MM.1S (cell line): ENCODE data around the gene RIN1.

Source experiments
- DNase-seq: peaks from one replicate; pipeline ENCODE4 v3.0.0-alpha.2; 2015
- H2AFZ ChIP-seq: fragments of 300-600 bp; sonication (generic); 2 replicates; pipeline ENCODE4 v1.6.0; 2016; ENCODE audit warnings: antibody characterized with exemption, low read length
- H3F3A ChIP-seq: fragments of 300-600 bp; sonication (generic); 2 replicates; pipeline ENCODE4 v1.6.1; 2016; ENCODE audit warnings: mild to moderate bottlenecking, antibody characterized with exemption, low read length, moderate library complexity, mixed read lengths; ENCODE audit not compliant: insufficient read depth
- H3K27ac ChIP-seq: fragments of 300-600 bp; sonication (generic); 2 replicates; pipeline ENCODE4 v1.5.1; 2016; ENCODE audit warnings: mild to moderate bottlenecking, low read length
- H3K27me3 ChIP-seq: fragments of 300-600 bp; sonication (generic); replicated peaks from 2 replicates; pipeline ENCODE4 v1.6.0; 2016; ENCODE audit warnings: low read length; ENCODE audit not compliant: insufficient read depth
- H3K36me3 ChIP-seq: fragments of 300-600 bp; sonication (generic); replicated peaks from 2 replicates; pipeline ENCODE4 v1.6.1; 2016; ENCODE audit warnings: mild to moderate bottlenecking, low read length, mixed read lengths; ENCODE audit not compliant: insufficient read depth
- H3K4me1 ChIP-seq: fragments of 300-600 bp; sonication (generic); 2 replicates; pipeline ENCODE4 v1.6.1; 2016; ENCODE audit warnings: low read length, mixed read lengths
- H3K4me2 ChIP-seq: fragments of 300-600 bp; sonication (generic); 2 replicates; pipeline ENCODE4 v1.6.0; 2016; ENCODE audit warnings: low read depth, low read length
- H3K4me3 ChIP-seq: fragments of 300-600 bp; sonication (generic); 2 replicates; pipeline ENCODE4 v1.5.1; 2016; ENCODE audit warnings: low read length, mixed read lengths
- H3K79me2 ChIP-seq: fragments of 300-600 bp; sonication (generic); 2 replicates; pipeline ENCODE4 v1.6.1; 2016; ENCODE audit warnings: mixed run types, low read length, mixed read lengths
- H3K9ac ChIP-seq: fragments of 300-600 bp; sonication (generic); 2 replicates; pipeline ENCODE4 v1.6.1; 2016; ENCODE audit warnings: low read length, mixed read lengths
- H3K9me2 ChIP-seq: fragments of 300-600 bp; sonication (generic); replicated peaks from 2 replicates; pipeline ENCODE4 v1.6.1; 2016; ENCODE audit warnings: mild to moderate bottlenecking, low read length, mixed read lengths; ENCODE audit not compliant: insufficient read depth
- H3K9me3 ChIP-seq: fragments of 300-600 bp; sonication (generic); replicated peaks from 2 replicates; pipeline ENCODE4 v1.6.1; 2016; ENCODE audit warnings: mild to moderate bottlenecking, low read length, mixed read lengths; ENCODE audit not compliant: insufficient read depth
- H4K20me1 ChIP-seq: fragments of 300-600 bp; sonication (generic); 2 replicates; pipeline ENCODE4 v1.6.1; 2016; ENCODE audit warnings: mild to moderate bottlenecking, low read length, moderate library complexity, mixed read lengths; ENCODE audit not compliant: insufficient read depth
- EZH2 ChIP-seq: fragments of 300-600 bp; sonication (generic); optimal IDR thresholded peaks from 2 replicates; pipeline ENCODE3; 2017; ENCODE audit warnings: low read depth, mild to moderate bottlenecking, antibody characterized with exemption, low read length, mixed read lengths
- EZH2phosphoT487 ChIP-seq: fragments of 300-600 bp; sonication (generic); IDR thresholded peaks from 2 replicates; pipeline ENCODE4 v1.6.1; 2018; ENCODE audit warnings: antibody characterized with exemption, low read length
- TF ChIP-seq, protein P1 (sequence below): fragments of 300-600 bp; sonication (generic); IDR thresholded peaks from 2 replicates; pipeline ENCODE4 v1.5.1; 2016; ENCODE audit warnings: antibody characterized with exemption, low read length, mixed read lengths

The RIN1 gene

GRCh38 chr11:66363187-66363601, 27.0 kb upstream of the RIN1 start:
- H3K4me1 ChIP-seq, result no peaks in the 10 kb centered on the region
- DNase-seq, result no peak
- H3K27me3 ChIP-seq, result peaks cover 73% of the 10 kb centered on the region
- H3F3A ChIP-seq, result no peaks in the 10 kb centered on the region
- no peak overlapping the region for H2AFZ ChIP-seq
- no peaks in the 10 kb centered on the region for H3K9me3 ChIP-seq
- H3K36me3 ChIP-seq, result no peaks in the 10 kb centered on the region
- H3K4me3 ChIP-seq, result no peak overlapping the region
- H3K9ac ChIP-seq, result no peak overlapping the region
- no peak overlapping the region for H3K4me2 ChIP-seq
- no peaks in the 10 kb centered on the region for H3K9me2 ChIP-seq
- no peak overlapping the region for H3K27ac ChIP-seq
- no peaks in the 10 kb centered on the region for H3K79me2 ChIP-seq
- TF ChIP-seq EZH2, result no peak
- no peak for TF ChIP-seq EZH2phosphoT487
- TF ChIP-seq, protein P1, sequence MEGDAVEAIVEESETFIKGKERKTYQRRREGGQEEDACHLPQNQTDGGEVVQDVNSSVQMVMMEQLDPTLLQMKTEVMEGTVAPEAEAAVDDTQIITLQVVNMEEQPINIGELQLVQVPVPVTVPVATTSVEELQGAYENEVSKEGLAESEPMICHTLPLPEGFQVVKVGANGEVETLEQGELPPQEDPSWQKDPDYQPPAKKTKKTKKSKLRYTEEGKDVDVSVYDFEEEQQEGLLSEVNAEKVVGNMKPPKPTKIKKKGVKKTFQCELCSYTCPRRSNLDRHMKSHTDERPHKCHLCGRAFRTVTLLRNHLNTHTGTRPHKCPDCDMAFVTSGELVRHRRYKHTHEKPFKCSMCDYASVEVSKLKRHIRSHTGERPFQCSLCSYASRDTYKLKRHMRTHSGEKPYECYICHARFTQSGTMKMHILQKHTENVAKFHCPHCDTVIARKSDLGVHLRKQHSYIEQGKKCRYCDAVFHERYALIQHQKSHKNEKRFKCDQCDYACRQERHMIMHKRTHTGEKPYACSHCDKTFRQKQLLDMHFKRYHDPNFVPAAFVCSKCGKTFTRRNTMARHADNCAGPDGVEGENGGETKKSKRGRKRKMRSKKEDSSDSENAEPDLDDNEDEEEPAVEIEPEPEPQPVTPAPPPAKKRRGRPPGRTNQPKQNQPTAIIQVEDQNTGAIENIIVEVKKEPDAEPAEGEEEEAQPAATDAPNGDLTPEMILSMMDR, result no peak
- no peaks in the 10 kb centered on the region for H4K20me1 ChIP-seq

DNA sequence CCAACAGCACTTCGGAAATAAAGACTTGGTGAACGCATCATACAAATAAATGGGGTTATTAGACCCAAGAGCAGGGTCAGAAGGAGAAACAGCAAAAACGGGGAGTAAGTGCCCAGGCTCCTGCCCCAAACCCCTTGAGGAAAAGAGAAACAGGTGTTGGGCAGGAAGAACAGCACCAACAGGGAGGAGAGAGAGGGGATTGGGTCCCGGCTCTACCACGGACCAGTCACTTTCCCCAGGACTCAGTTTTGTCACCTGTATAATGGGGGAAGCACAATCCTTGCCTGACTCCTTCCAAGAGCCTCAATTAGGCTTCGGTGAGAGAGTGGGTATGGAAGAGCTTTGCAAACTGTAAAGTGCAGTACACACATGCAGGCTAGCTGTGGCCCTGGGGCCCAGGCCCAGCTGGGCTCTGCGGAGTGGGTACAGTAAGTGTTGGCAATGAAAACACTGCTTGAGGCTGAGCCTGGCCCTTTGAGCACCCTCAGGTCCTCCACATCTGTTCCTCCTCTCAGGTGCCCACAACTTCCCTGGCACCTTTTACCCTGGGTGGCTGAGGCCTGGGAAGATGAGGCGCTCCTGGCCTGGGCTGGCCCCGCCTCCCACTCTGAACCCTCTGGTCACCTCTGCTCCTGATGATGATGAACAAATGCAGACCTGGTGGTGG, 26.4 kb upstream of the RIN1 start:
- Histone ChIP-seq H2AFZ (no peak overlapping the region), H3K9ac (no peak overlapping the region), H3F3A (no peaks in the 10 kb centered on the region), H3K27ac (no peak overlapping the region), H3K36me3 (no peaks in the 10 kb centered on the region), H3K27me3 (peaks cover 68% of the 10 kb centered on the region), H3K4me2 (no peak overlapping the region), H3K4me1 (no peaks in the 10 kb centered on the region), H3K9me2 (no peaks in the 10 kb centered on the region), H3K9me3 (no peaks in the 10 kb centered on the region), H4K20me1 (no peaks in the 10 kb centered on the region), H3K79me2 (no peaks in the 10 kb centered on the region), H3K4me3 (no peak overlapping the region)
- TF ChIP-seq EZH2phosphoT487 (no peak), EZH2 (no peak)
- TF ChIP-seq, protein P1, result no peak
- no peak for DNase-seq

- no peaks in the 10 kb centered on the region for H4K20me1 ChIP-seq
- no peak overlapping the region for H3K27ac ChIP-seq
- DNase-seq, result no peak
- no peak overlapping the region for H2AFZ ChIP-seq
- TF ChIP-seq EZH2phosphoT487 (no peak), EZH2 (no peak)
- TF ChIP-seq, protein P1, result no peak
- H3K79me2 ChIP-seq, result no peaks in the 10 kb centered on the region
- H3K9ac ChIP-seq, result no peak overlapping the region
- H3K9me3 ChIP-seq, result no peaks in the 10 kb centered on the region
- H3K4me3 ChIP-seq, result no peak overlapping the region
- H3F3A ChIP-seq, result no peaks in the 10 kb centered on the region
- no peaks in the 10 kb centered on the region for H3K9me2 ChIP-seq
- H3K27me3 ChIP-seq, result peaks cover 57% of the 10 kb centered on the region
- no peak overlapping the region for H3K4me2 ChIP-seq
- H3K36me3 ChIP-seq, result no peaks in the 10 kb centered on the region
- H3K4me1 ChIP-seq, result no peaks in the 10 kb centered on the region
Measured at GRCh38 chr11:66361502-66361941, 25.3 kb upstream of the RIN1 start.
